ENCODE measurements around the gene ADCY2.

The ADCY2 gene

GRCh38 chr5:7673658-7674057 is 277.7 kb downstream of the ADCY2 start:
- no peak for DNase-seq

GRCh38 chr5:7676455-7676854 is 280.5 kb downstream of the ADCY2 start:
- DNase-seq = no peak

- no peak for DNase-seq
These were observed 282.1 kb downstream of the ADCY2 start for GRCh38 chr5:7678030-7678429.

- no peak for DNase-seq
These were observed 283.7 kb downstream of the ADCY2 start for GRCh38 chr5:7679663-7680062.

GRCh38 chr5:7680260-7680659 is 284.3 kb downstream of the ADCY2 start:
- no peak for DNase-seq

GRCh38 chr5:7682379-7682778 is 286.4 kb downstream of the ADCY2 start:
- DNase-seq = no peak

- no peak for DNase-seq
These were observed 287.8 kb downstream of the ADCY2 start for GRCh38 chr5:7683753-7684152.

GRCh38 chr5:7684826-7685225 is 288.9 kb downstream of the ADCY2 start:
- DNase-seq = no peak

GRCh38 chr5:7686794-7687193 is 290.9 kb downstream of the ADCY2 start:
- DNase-seq = no peak

GRCh38 chr5:7690557-7690956 is 294.6 kb downstream of the ADCY2 start:
- DNase-seq = no peak

- no peak for DNase-seq
These were observed 309.3 kb downstream of the ADCY2 start for GRCh38 chr5:7705261-7705660.

- DNase-seq = no peak
These were observed 309.8 kb downstream of the ADCY2 start for GRCh38 chr5:7705736-7706135.

GRCh38 chr5:7706256-7706655 is 310.3 kb downstream of the ADCY2 start:
- DNase-seq = no peak

- DNase-seq = no peak
These were observed 318.2 kb downstream of the ADCY2 start for GRCh38 chr5:7714119-7714518.

GRCh38 chr5:7714697-7715096 is 318.8 kb downstream of the ADCY2 start:
- no peak for DNase-seq

GRCh38 chr5:7717691-7718090 is 321.8 kb downstream of the ADCY2 start:
- DNase-seq = no peak

- no peak for DNase-seq
These were observed 332.1 kb downstream of the ADCY2 start for GRCh38 chr5:7728076-7728475.

GRCh38 chr5:7741415-7742065 is 345.6 kb downstream of the ADCY2 start:
- no peak for DNase-seq

- no peak for DNase-seq
These were observed 346.3 kb downstream of the ADCY2 start for GRCh38 chr5:7742241-7742656.

GRCh38 chr5:7745882-7746610 is 350.1 kb downstream of the ADCY2 start:
- DNase-seq = peak; percentile 65

GRCh38 chr5:7747728-7748127 is 351.8 kb downstream of the ADCY2 start:
- DNase-seq = no peak

GRCh38 chr5:7749626-7750025 is 353.7 kb downstream of the ADCY2 start:
- DNase-seq = no peak

- DNase-seq = no peak
These were observed 355.9 kb downstream of the ADCY2 start for GRCh38 chr5:7751874-7752273.

- DNase-seq = no peak
These were observed 357.2 kb downstream of the ADCY2 start for GRCh38 chr5:7753181-7753580.

GRCh38 chr5:7753596-7753995 is 357.7 kb downstream of the ADCY2 start:
- no peak for DNase-seq

Data from NCI-H2171 treated with DMSO at 0.1 percent for 48 hours (cell line).